Central memory CD8-positive, alpha-beta T cell (primary cell): ENCODE results near the gene IGSF22.
"Not testable (repeated sequence)": the region's sequence is repeated elsewhere in the genome, so short reads cannot be mapped to it uniquely, and the experiment has no call there.

Experiments
- ATAC-seq: fragments of 150-1000 bp; cut with Tn5 transposase; replicated peaks from 2 replicates; pipeline ENCODE4 v1.10.0; 2022; ENCODE audit warnings: mild to moderate bottlenecking, moderate FRiP score, moderate number of reproducible peaks; ENCODE audit not compliant: poor library complexity, severe bottlenecking; ENCODE audit errors: extremely low read depth
- DNase-seq, 2 donors: peaks; one replicate each; pipeline ENCODE4 v3.0.0; 2021; ENCODE audit warnings: low spot score in 2 of 2
- H3K27ac Mint-ChIP-seq: one replicate; pipeline ENCODE4 v1.8.0; 2022; ENCODE audit warnings: low read depth, mild to moderate bottlenecking, moderate library complexity, mixed read lengths
- H3K27me3 Mint-ChIP-seq: one replicate; pipeline ENCODE4 v1.8.0; 2022; ENCODE audit warnings: mixed read lengths
- H3K36me3 Mint-ChIP-seq: one replicate; pipeline ENCODE4 v1.8.0; 2022; ENCODE audit warnings: mild to moderate bottlenecking, moderate library complexity, mixed read lengths; ENCODE audit not compliant: insufficient read depth
- H3K4me1 Mint-ChIP-seq: one replicate; pipeline ENCODE4 v1.8.0; 2022; ENCODE audit warnings: mixed read lengths
- H3K4me3 Mint-ChIP-seq: one replicate; pipeline ENCODE4 v1.8.0; 2022; ENCODE audit warnings: mild to moderate bottlenecking, moderate library complexity, mixed read lengths
- H3K9me3 Mint-ChIP-seq: one replicate; pipeline ENCODE4 v1.8.0; 2022; ENCODE audit warnings: mixed read lengths

The IGSF22 gene

GRCh38 chr11:18691467-18692140 is 34.4 kb downstream of the IGSF22 start:
- not testable (repeated sequence) for H3K36me3 Mint-ChIP-seq, H3K27ac Mint-ChIP-seq, DNase-seq, H3K4me1 Mint-ChIP-seq, H3K27me3 Mint-ChIP-seq, H3K9me3 Mint-ChIP-seq, ATAC-seq, H3K4me3 Mint-ChIP-seq

GRCh38 chr11:18684267-18684666 is 41.7 kb downstream of the IGSF22 start:
- H3K4me1 Mint-ChIP-seq = no peaks in the 10 kb centered on the region
- H3K9me3 Mint-ChIP-seq = no peaks in the 10 kb centered on the region
- H3K27ac Mint-ChIP-seq = no peak overlapping the region
- DNase-seq = no peak
- no peaks in the 10 kb centered on the region for H3K36me3 Mint-ChIP-seq
- no peak for ATAC-seq
- H3K4me3 Mint-ChIP-seq = no peak overlapping the region
- no peaks in the 10 kb centered on the region for H3K27me3 Mint-ChIP-seq

- Mint-ChIP-seq H3K4me3 (no peak overlapping the region), H3K9me3 (no peaks in the 10 kb centered on the region)
These were observed 43.5 kb downstream of the IGSF22 start for GRCh38 chr11:18682466-18682865.

GRCh38 chr11:18681949-18682348 is 44.0 kb downstream of the IGSF22 start:
- not testable (repeated sequence) for H3K4me1 Mint-ChIP-seq, H3K4me3 Mint-ChIP-seq, DNase-seq, H3K36me3 Mint-ChIP-seq, H3K27me3 Mint-ChIP-seq, H3K27ac Mint-ChIP-seq, ATAC-seq, H3K9me3 Mint-ChIP-seq

More at GRCh38 chr11:18682466-18682865, 43.5 kb downstream of the IGSF22 start:
- Mint-ChIP-seq H3K27me3 (no peaks in the 10 kb centered on the region), H3K27ac (no peak overlapping the region), H3K4me1 (no peaks in the 10 kb centered on the region), H3K36me3 (no peaks in the 10 kb centered on the region)
- no peak for DNase-seq
- ATAC-seq = no peak

GRCh38 chr11:18677560-18677959 is 48.4 kb downstream of the IGSF22 start:
- no peaks in the 10 kb centered on the region for H3K27me3 Mint-ChIP-seq
- no peak overlapping the region for H3K4me3 Mint-ChIP-seq
- H3K27ac Mint-ChIP-seq = no peak overlapping the region
- H3K9me3 Mint-ChIP-seq = no peaks in the 10 kb centered on the region
- ATAC-seq (no peak), DNase-seq (no peak)
- H3K36me3 Mint-ChIP-seq = no peaks in the 10 kb centered on the region
- H3K4me1 Mint-ChIP-seq = peaks cover under 1% of the 10 kb centered on the region

GRCh38 chr11:18676803-18677202 is 49.2 kb downstream of the IGSF22 start:
- Mint-ChIP-seq H3K4me1 (peaks cover 6% of the 10 kb centered on the region), H3K9me3 (no peaks in the 10 kb centered on the region), H3K4me3 (no peak overlapping the region), H3K27ac (no peak overlapping the region), H3K27me3 (no peaks in the 10 kb centered on the region), H3K36me3 (no peaks in the 10 kb centered on the region)
- DNase-seq (no peak), ATAC-seq (no peak)

- not testable (repeated sequence) for H3K9me3 Mint-ChIP-seq, H3K27me3 Mint-ChIP-seq, H3K36me3 Mint-ChIP-seq
- DNase-seq = peak; percentile 15 to 45
- peak; percentile 100 for ATAC-seq
- Mint-ChIP-seq H3K4me1 (peaks cover 24% of the 10 kb centered on the region), H3K27ac (peak overlapping the region; percentile 93), H3K4me3 (peak overlapping the region; percentile 67)
These were observed 53.8 kb downstream of the IGSF22 start for GRCh38 chr11:18672209-18672608.

GRCh38 chr11:18671246-18671645 is 54.7 kb downstream of the IGSF22 start:
- no peak for DNase-seq
- Mint-ChIP-seq H3K9me3 (no peaks in the 10 kb centered on the region), H3K4me1 (peaks cover 24% of the 10 kb centered on the region)

GRCh38 chr11:18669711-18670110 is 56.3 kb downstream of the IGSF22 start:
- Mint-ChIP-seq H3K27ac (no peak overlapping the region), H3K36me3 (no peaks in the 10 kb centered on the region), H3K27me3 (no peaks in the 10 kb centered on the region), H3K9me3 (no peaks in the 10 kb centered on the region), H3K4me1 (peaks cover 24% of the 10 kb centered on the region), H3K4me3 (no peak overlapping the region)
- ATAC-seq (no peak), DNase-seq (no peak)

More at GRCh38 chr11:18671246-18671645, 54.7 kb downstream of the IGSF22 start:
- Mint-ChIP-seq H3K27me3 (no peaks in the 10 kb centered on the region), H3K27ac (peak overlapping the region; percentile 44), H3K36me3 (no peaks in the 10 kb centered on the region), H3K4me3 (no peak overlapping the region)
- ATAC-seq = no peak

- peaks cover 24% of the 10 kb centered on the region for H3K4me1 Mint-ChIP-seq
- H3K9me3 Mint-ChIP-seq = no peaks in the 10 kb centered on the region
These were observed 56.8 kb downstream of the IGSF22 start for GRCh38 chr11:18669219-18669596.

GRCh38 chr11:18668131-18668530 is 57.9 kb downstream of the IGSF22 start:
- no peak for DNase-seq
- Mint-ChIP-seq H3K27ac (no peak overlapping the region), H3K36me3 (no peaks in the 10 kb centered on the region), H3K9me3 (no peaks in the 10 kb centered on the region), H3K27me3 (no peaks in the 10 kb centered on the region), H3K4me3 (no peak overlapping the region), H3K4me1 (peaks cover 24% of the 10 kb centered on the region)
- ATAC-seq = no peak

More at GRCh38 chr11:18669219-18669596, 56.8 kb downstream of the IGSF22 start:
- ATAC-seq (no peak), DNase-seq (no peak)
- Mint-ChIP-seq H3K4me3 (no peak overlapping the region), H3K36me3 (no peaks in the 10 kb centered on the region), H3K27me3 (no peaks in the 10 kb centered on the region), H3K27ac (peak overlapping the region; percentile 52)

- H3K4me3 Mint-ChIP-seq, ATAC-seq, H3K36me3 Mint-ChIP-seq, H3K9me3 Mint-ChIP-seq, DNase-seq, H3K27ac Mint-ChIP-seq: not testable (repeated sequence)
- Mint-ChIP-seq H3K27me3 (peaks cover 10% of the 10 kb centered on the region), H3K4me1 (peaks cover 11% of the 10 kb centered on the region)
These were observed 60.6 kb downstream of the IGSF22 start for GRCh38 chr11:18665353-18665872.

- Mint-ChIP-seq H3K36me3 (no peaks in the 10 kb centered on the region), H3K4me3 (no peak overlapping the region), H3K27me3 (peaks cover 23% of the 10 kb centered on the region), H3K9me3 (no peaks in the 10 kb centered on the region), H3K4me1 (no peaks in the 10 kb centered on the region), H3K27ac (no peak overlapping the region)
- DNase-seq = no peak
- ATAC-seq = no peak
These were observed 68.3 kb downstream of the IGSF22 start for GRCh38 chr11:18657673-18658072.
